Mesangial cell (primary cell): ENCODE measurements around the gene P3H4. TPM values are rescaled to one million over a fixed set of nuclear protein-coding genes. Genes with fewer than 3 reads are reported as not detected.

Source experiments
- total RNA-seq: library from RNA; depleted of rRNA; stranded (reverse); fragments of >200 nt; gene quantifications from 2 replicates; pipeline ENCODE4 v1.2.3, GENCODE V29; 2015

P3H4 gene
- 64.4 and 101 TPM in 2 replicates for total RNA-seq

GRCh38 chr17:41811549-41812380 is at the start of gene P3H4:
P3H4 (minus strand) TSS chr17:41811949; CDS start chr17:41811915, 34 bp downstream.

GRCh38 chr17:41837761-41838538 is 26.2 kb upstream of the P3H4 start, which contains the start of gene KLHL10:
KLHL10 (plus strand) TSS chr17:41837825; CDS start chr17:41837933, 108 bp downstream.

GRCh38 chr17:41835800-41836549 is 24.2 kb upstream of the P3H4 start, which contains the start of gene NT5C3B:
NT5C3B (minus strand) TSS chr17:41836232; CDS start chr17:41836193, 39 bp downstream.

GRCh38 chr17:41812381-41813151 is 817 bp upstream of the P3H4 start, which contains the start of gene FKBP10:
FKBP10 (plus strand) TSS chr17:41813004; CDS start chr17:41813035, 31 bp downstream.

GRCh38 chr17:41786227-41787020 is 25.3 kb downstream of the P3H4 start, which contains the start of gene JUP:
JUP (minus strand) TSS chr17:41786711; CDS start chr17:41771854, 14,857 bp downstream.

Other genes starting within 250 kb of the P3H4 start
- gene KRT9, start 239.9 kb downstream of the P3H4 start, total RNA-seq, result not detected in 2 replicates
- gene KRT14, start 225.1 kb downstream of the P3H4 start, total RNA-seq, result not detected in 2 replicates
- 0.51 TPM in 1 of 2 replicates, not detected in the other for gene KRT16, start 199.2 kb downstream of the P3H4 start, total RNA-seq
- gene KRT17, start 187.4 kb downstream of the P3H4 start, total RNA-seq, result 2.3 and 25.7 TPM in 2 replicates
- 99.4 and 202 TPM in 2 replicates for gene EIF1, start 123.1 kb downstream of the P3H4 start, total RNA-seq
- gene GAST, start 99.6 kb downstream of the P3H4 start, total RNA-seq, result not detected in 2 replicates
- 0.13 TPM in 1 of 2 replicates, not detected in the other for gene HAP1, start 77.3 kb downstream of the P3H4 start, total RNA-seq
- 302 and 440 TPM in 2 replicates for gene JUP, start 25.2 kb downstream of the P3H4 start, total RNA-seq
- 175 and 310 TPM in 2 replicates for gene FKBP10, start 1.1 kb upstream of the P3H4 start, total RNA-seq
- 54.9 and 82.1 TPM in 2 replicates for gene NT5C3B, start 24.3 kb upstream of the P3H4 start, total RNA-seq
- gene KLHL10, start 25.9 kb upstream of the P3H4 start, total RNA-seq, result not detected in 2 replicates
- gene KLHL11, start 53.5 kb upstream of the P3H4 start, total RNA-seq, result 13.2 and 18.5 TPM in 2 replicates
- gene ACLY, start 107.0 kb upstream of the P3H4 start, total RNA-seq, result 251 and 418 TPM in 2 replicates
- gene ODAD4, start 118.7 kb upstream of the P3H4 start, total RNA-seq, result 1.0 and 1.1 TPM in 2 replicates
- 63.7 and 81.6 TPM in 2 replicates for gene CNP, start 154.8 kb upstream of the P3H4 start, total RNA-seq
- gene DNAJC7, start 205.5 kb upstream of the P3H4 start, total RNA-seq, result 41.1 and 45.5 TPM in 2 replicates
- 52.5 and 74.7 TPM in 2 replicates for gene NKIRAS2, start 208.1 kb upstream of the P3H4 start, total RNA-seq
- 0.16 and 0.76 TPM in 2 replicates for gene C17orf113, start 238.7 kb upstream of the P3H4 start, total RNA-seq